SK-N-SH (cell line): ENCODE results near the gene PDK2. TPM values are rescaled to one million over a fixed set of nuclear protein-coding genes. Genes with fewer than 3 reads are reported as not detected.
A peak's percentile ranks its signal among the peaks of the same experiment; 100 is the strongest.

Experiments used
- CTCF ChIA-PET: fragments of 300-600, 350-600 bp; formaldehyde crosslinking; extraction: SDS; loops from one replicate; lab custom pipeline; 2021; lab: Yijun Ruan, JAX
- POLR2A ChIA-PET: fragments of 350-600 bp; sonication (Branson Sonifier 250); formaldehyde crosslinking; extraction: SDS; loops from one replicate; lab custom pipeline; 2020; ENCODE audit warnings: antibody characterized with exemption, inconsistent platforms; lab: Yijun Ruan, JAX
- DNase-seq: peaks from one replicate; pipeline ENCODE4 v3.0.0; 2012
- H2AFZ ChIP-seq: fragments of 200-600 bp; sonication (generic); 2 replicates; pipeline ENCODE4 v1.8.1; 2016; ENCODE audit warnings: antibody characterized with exemption, mild to moderate bottlenecking, low read depth
- H3F3A ChIP-seq: fragments of 200-600 bp; sonication (generic); replicated peaks from 2 replicates; pipeline ENCODE3; 2016; ENCODE audit warnings: antibody characterized with exemption, mild to moderate bottlenecking; ENCODE audit not compliant: insufficient read depth
- H3K27ac ChIP-seq, 2 experiments: fragments of 200-500 bp in 1 of 2; fragments of 200-600 bp in 1 of 2; sonication (Bioruptor generic) in 1 of 2; sonication (generic), shearing (Covaris generic) in 1 of 2; 2 replicates each; pipeline versions ENCODE4 v1.5.1 to v1.6.1; 2014 to 2016; ENCODE audit warnings: low read depth in 2 of 2, inconsistent platforms in 1 of 2, low read length in 1 of 2, mild to moderate bottlenecking in 1 of 2, mixed read lengths in 1 of 2
- H3K27me3 ChIP-seq: fragments of 200-600 bp; sonication (generic), shearing (Covaris generic); 2 replicates; pipeline ENCODE4 v1.6.1; 2016; ENCODE audit warnings: mixed run types; ENCODE audit not compliant: insufficient read depth
- H3K36me3 ChIP-seq, 2 experiments: fragments of 200-500 bp in 1 of 2; fragments of 200-600 bp in 1 of 2; sonication (Bioruptor generic) in 1 of 2; sonication (generic) in 1 of 2; replicated peaks in 1 of 2; 2 replicates each; pipeline versions ENCODE3 to v1.5.1; 2014 to 2016; ENCODE audit warnings: low read length in 1 of 2, mild to moderate bottlenecking in 1 of 2; ENCODE audit not compliant: insufficient read depth in 2 of 2, control insufficient read depth in 1 of 2
- H3K4me1 ChIP-seq, 2 experiments: fragments of 200-500 bp in 1 of 2; fragments of 200-600 bp in 1 of 2; sonication (Bioruptor generic) in 1 of 2; sonication (generic), shearing (Covaris generic) in 1 of 2; 2 replicates each; pipeline versions ENCODE4 v1.5.1 to v1.6.1; 2014 to 2016; ENCODE audit warnings: low read depth in 1 of 2, low read length in 1 of 2, mixed run types in 1 of 2; ENCODE audit not compliant: insufficient read depth in 2 of 2, control insufficient read depth in 1 of 2
- H3K4me2 ChIP-seq: fragments of 200-600 bp; sonication (generic), shearing (Covaris generic); 2 replicates; pipeline ENCODE4 v1.6.1; 2017; ENCODE audit warnings: mixed run types
- H3K4me3 ChIP-seq, 2 experiments: fragments of 200-500 bp in 1 of 2; fragments of 200-600 bp in 1 of 2; sonication (Bioruptor generic) in 1 of 2; sonication (generic), shearing (Covaris generic) in 1 of 2; 2 replicates each; pipeline versions ENCODE4 v1.5.1 to v1.8.1; 2014 to 2016; ENCODE audit warnings: low read depth in 2 of 2, inconsistent platforms in 1 of 2, low read length in 1 of 2, mild to moderate bottlenecking in 1 of 2, mixed read lengths in 1 of 2, moderate library complexity in 1 of 2
- H3K79me2 ChIP-seq: fragments of 200-600 bp; sonication (generic); 2 replicates; pipeline ENCODE4 v1.8.1; 2017; ENCODE audit warnings: mild to moderate bottlenecking; ENCODE audit not compliant: insufficient read depth
- H3K9ac ChIP-seq: fragments of 200-600 bp; sonication (generic); 2 replicates; pipeline ENCODE4 v1.6.1; 2017; ENCODE audit warnings: mixed run types
- H3K9me2 ChIP-seq: fragments of 200-600 bp; sonication (generic); 2 replicates; pipeline ENCODE4 v1.6.1; 2017; ENCODE audit warnings: mixed run types
- H3K9me3 ChIP-seq: fragments of 200-600 bp; sonication (generic); 2 replicates; pipeline ENCODE4 v1.6.1; 2017; ENCODE audit warnings: mixed run types, mild to moderate bottlenecking, moderate library complexity
- H4K20me1 ChIP-seq: fragments of 200-600 bp; sonication (generic); 2 replicates; pipeline ENCODE4 v1.6.1; 2017; ENCODE audit warnings: mild to moderate bottlenecking, mixed run types; ENCODE audit not compliant: insufficient read depth
- EZH2phosphoT487 ChIP-seq: fragments of 200-600 bp; sonication (generic); IDR thresholded peaks from 2 replicates; pipeline ENCODE4 v1.6.1; 2017; ENCODE audit warnings: low read depth, mixed run types, mild to moderate bottlenecking, antibody characterized with exemption, moderate library complexity, borderline replicate concordance
- FOSL2 ChIP-seq: IDR thresholded peaks from 2 replicates; pipeline ENCODE4 v1.4.0; 2012; ENCODE audit warnings: low read depth, mild to moderate bottlenecking, moderate library complexity, borderline replicate concordance
- FOXJ3 ChIP-seq: sonication (generic); formaldehyde crosslinking; IDR thresholded peaks from 2 replicates; pipeline ENCODE4 v1.5.1; 2020; ENCODE audit warnings: mild to moderate bottlenecking, missing genetic modification reagents
- NRF1 ChIP-seq: IDR thresholded peaks from 2 replicates; pipeline ENCODE4 v1.6.1; 2012; ENCODE audit warnings: low read depth, mild to moderate bottlenecking, low read length
- REST ChIP-seq: IDR thresholded peaks from 2 replicates; pipeline ENCODE4 v1.6.1; 2012; ENCODE audit warnings: mild to moderate bottlenecking, low read depth, low read length, moderate library complexity
- RFX5 ChIP-seq: IDR thresholded peaks from 2 replicates; pipeline ENCODE4 v1.6.1; 2012; ENCODE audit warnings: mild to moderate bottlenecking, improper control_type of control experiment, low read length
- TEAD4 ChIP-seq: IDR thresholded peaks from 2 replicates; pipeline ENCODE4 v1.4.0; 2012; ENCODE audit warnings: mild to moderate bottlenecking, borderline replicate concordance; ENCODE audit not compliant: insufficient read depth
- WGBS: methylation state at CpG from one replicate; pipeline ENCODE4 v1.1.6; 2017; ENCODE audit warnings: low lambda C conversion rate; 5-methylcytosine and 5-hydroxymethylcytosine counted together
- polyA plus RNA-seq, 3 experiments: library from polyadenylated mRNA; depleted of rRNA; stranded (reverse); fragments of >200 nt; gene quantifications; 2 replicates each; pipeline ENCODE4 v1.2.3, GENCODE V29; 2012

Gene PDK2
- polyA plus RNA-seq, 1 of the 3 experiments (the other 2 are of a cell fraction), result 124 TPM

GRCh38 chr17:50100480-50100883 lies 5.3 kb downstream of the PDK2 start:
- CTCF ChIA-PET, result interaction anchor here (0.6 to 15.0 kb wide), 8 partner anchors 7 to 103 kb away, joined by 3 to 297 read pairs (median 17); partner anchors contain the start of gene PDK2
- H3K27me3 ChIP-seq, result no peaks in the 10 kb centered on the region
- no peak for TF ChIP-seq FOXJ3 (CRISPR knock-in tag)
- 0 out of 2 replicates have a peak, but pooled peaks cover 3% of the 10 kb centered on the region for H4K20me1 ChIP-seq
- H2AFZ ChIP-seq, result no peak overlapping the region
- H3K9ac ChIP-seq, result no peak overlapping the region
- H3K9me3 ChIP-seq, result no peaks in the 10 kb centered on the region
- H3K79me2 ChIP-seq, result no peaks in the 10 kb centered on the region
- 83% methylated on average over 5 of the region's 5 CpGs for WGBS
- H3K4me1 ChIP-seq, result peaks cover 0 to 38% of the 10 kb centered on the region in 2 experiments; a peak in 1 of 4 replicates
- H3K36me3 ChIP-seq, result peaks cover 0 to 17% of the 10 kb centered on the region in 2 experiments
- H3K4me3 ChIP-seq, result no peak overlapping the region
- peaks cover 9% of the 10 kb centered on the region for H3F3A ChIP-seq
- DNase-seq, result no peak
- H3K27ac ChIP-seq, result no peak overlapping the region
- H3K4me2 ChIP-seq, result no peak overlapping the region
- H3K9me2 ChIP-seq, result no peaks in the 10 kb centered on the region
- POLR2A ChIA-PET, result no interaction called here

- H3K4me2 ChIP-seq, result no peak overlapping the region
- no peak for TF ChIP-seq EZH2phosphoT487
- no peak for TF ChIP-seq REST
- no peak for TF ChIP-seq NRF1
- no peak for TF ChIP-seq TEAD4
- TF ChIP-seq FOSL2, result peak; percentile 34; the same call in 1 of the 2 replicates
- no peak for TF ChIP-seq RFX5
- TF ChIP-seq, all 33 proteins: peak for 1
Observed at GRCh38 chr17:50100921-50101345, 5.8 kb downstream of the PDK2 start.

More at GRCh38 chr17:50100921-50101345, 5.8 kb downstream of the PDK2 start:
- no peak overlapping the region for H2AFZ ChIP-seq
- 0 out of 2 replicates have a peak, but pooled peaks cover 3% of the 10 kb centered on the region for H4K20me1 ChIP-seq
- POLR2A ChIA-PET, result no interaction called here
- no peak overlapping the region for H3K4me3 ChIP-seq
- peaks cover 0 to 34% of the 10 kb centered on the region in 2 experiments; a peak in 1 of 4 replicates for H3K4me1 ChIP-seq
- 80% methylated on average over 11 of the region's 15 CpGs for WGBS
- CTCF ChIA-PET, result interaction anchor here (0.6 to 15.0 kb wide), 8 partner anchors 7 to 103 kb away, joined by 3 to 297 read pairs (median 17); partner anchors contain the start of gene PDK2
- H3K9me3 ChIP-seq, result no peaks in the 10 kb centered on the region
- H3K27me3 ChIP-seq, result no peaks in the 10 kb centered on the region
- peak overlapping the region in 1 of 2 experiments; percentile 58; a peak in 2 of 4 replicates for H3K27ac ChIP-seq
- H3K79me2 ChIP-seq, result no peaks in the 10 kb centered on the region
- peaks cover under 1 to 17% of the 10 kb centered on the region in 2 experiments for H3K36me3 ChIP-seq
- H3F3A ChIP-seq, result peaks cover 5% of the 10 kb centered on the region
- H3K9me2 ChIP-seq, result no peaks in the 10 kb centered on the region
- H3K9ac ChIP-seq, result no peak overlapping the region
- DNase-seq, result no peak
